ENCODE measurements around the gene BACE1.

Gene BACE1

DNA sequence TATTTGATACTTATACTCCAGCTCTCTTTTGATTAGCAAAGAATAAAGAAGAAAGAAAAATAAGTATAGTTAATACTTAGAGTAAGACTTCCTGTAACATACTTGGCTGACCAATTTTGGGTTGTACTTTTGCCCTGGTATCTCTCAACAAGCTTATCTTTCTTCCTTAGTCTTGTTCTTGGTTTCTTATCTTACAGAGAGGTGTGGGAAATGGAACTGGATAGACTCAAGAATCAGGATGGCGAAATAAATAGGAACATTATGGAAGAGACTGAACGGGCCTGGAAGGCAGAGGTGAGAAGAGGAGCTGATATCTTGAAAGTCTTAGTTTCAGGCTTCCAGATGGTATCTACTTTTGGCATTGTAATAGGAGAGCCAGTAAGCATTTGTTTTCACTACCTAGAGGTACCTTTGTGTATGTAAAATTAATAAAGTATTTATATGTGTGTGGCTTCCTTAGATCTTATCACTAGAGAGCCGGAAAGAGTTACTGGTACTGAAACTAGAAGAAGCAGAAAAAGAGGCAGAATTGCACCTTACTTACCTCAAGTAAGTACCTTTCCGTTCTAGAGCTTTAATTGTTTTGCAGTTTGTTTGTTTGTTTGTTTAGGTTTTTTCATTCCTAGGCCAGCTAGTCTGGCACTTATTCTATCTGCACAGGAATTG, 36.2 kb downstream of the BACE1 start:
- TF ChIP-seq REST (IDR thresholded peaks at IDR 0.05; ENCODE audit: insufficient read depth in 1 of 2, low read depth in 2 of 2, low read length in 2 of 2) (no peak), FOXP2 (optimal IDR thresholded peaks at IDR 0.05; ENCODE audit: borderline replicate concordance, extremely low read depth, extremely low read length, insufficient read depth) (no peak), SIN3A (IDR thresholded peaks at IDR 0.05; ENCODE audit: borderline replicate concordance, insufficient read depth, low read length) (no peak), POLR2AphosphoS5 (IDR thresholded peaks at IDR 0.05; ENCODE audit: low read depth, low read length) (no peak), TAF1 (IDR thresholded peaks at IDR 0.05; ENCODE audit: borderline replicate concordance, insufficient read depth, low read length) (no peak)

GRCh38 chr11:117278347-117278746, 37.7 kb downstream of the BACE1 start:
- no peak for TF ChIP-seq SIN3A (IDR thresholded peaks at IDR 0.05; ENCODE audit: borderline replicate concordance, insufficient read depth, low read length)
- no peak for TF ChIP-seq TAF1 (IDR thresholded peaks at IDR 0.05; ENCODE audit: borderline replicate concordance, insufficient read depth, low read length)
- TF ChIP-seq FOXP2 (optimal IDR thresholded peaks at IDR 0.05; ENCODE audit: borderline replicate concordance, extremely low read depth, extremely low read length, insufficient read depth), result no peak
- TF ChIP-seq REST (IDR thresholded peaks at IDR 0.05; ENCODE audit: insufficient read depth in 1 of 2, low read depth in 2 of 2, low read length in 2 of 2), result no peak
- no peak for TF ChIP-seq POLR2AphosphoS5 (IDR thresholded peaks at IDR 0.05; ENCODE audit: low read depth, low read length)

DNA sequence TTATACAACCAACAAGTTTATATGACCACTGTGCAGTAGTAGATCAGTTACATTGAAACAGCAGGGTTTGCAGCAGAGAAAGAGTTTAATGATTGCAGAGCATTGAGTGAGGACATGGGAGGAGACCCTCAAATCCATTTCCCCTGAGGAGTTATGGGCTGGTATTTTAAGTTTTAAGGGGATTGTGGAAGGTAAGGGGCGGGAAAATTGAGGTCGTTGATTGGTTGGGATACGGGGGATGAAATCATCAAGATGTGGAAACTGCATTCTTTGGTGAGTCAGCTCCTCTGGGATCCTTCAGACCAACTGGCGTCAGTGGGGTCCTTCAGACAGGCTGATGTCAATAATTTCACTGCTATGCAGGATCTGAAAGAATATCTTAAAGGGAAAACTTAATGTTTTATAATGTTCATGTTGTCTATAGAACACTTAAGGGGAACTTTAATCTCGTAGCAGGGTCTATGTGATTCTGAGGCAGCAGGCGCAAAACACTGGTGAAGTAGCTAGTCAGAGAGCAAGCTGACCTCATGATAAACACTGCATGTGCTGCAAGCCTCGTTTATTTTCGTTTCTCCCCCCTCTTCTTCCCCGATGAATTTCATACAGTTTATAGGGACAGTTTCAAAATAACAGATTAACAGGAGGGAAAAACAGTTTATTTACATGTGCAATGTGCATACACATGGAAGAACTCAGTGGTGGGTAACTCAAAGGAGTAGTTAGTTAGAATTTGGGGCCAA, 42.3 kb downstream of the BACE1 start:
- TF ChIP-seq SIN3A (IDR thresholded peaks at IDR 0.05; ENCODE audit: borderline replicate concordance, insufficient read depth, low read length) (no peak), FOXP2 (optimal IDR thresholded peaks at IDR 0.05; ENCODE audit: borderline replicate concordance, extremely low read depth, extremely low read length, insufficient read depth) (no peak), TAF1 (IDR thresholded peaks at IDR 0.05; ENCODE audit: borderline replicate concordance, insufficient read depth, low read length) (no peak), POLR2AphosphoS5 (IDR thresholded peaks at IDR 0.05; ENCODE audit: low read depth, low read length) (no peak), REST (IDR thresholded peaks at IDR 0.05; ENCODE audit: insufficient read depth in 1 of 2, low read depth in 2 of 2, low read length in 2 of 2) (no peak)

DNA sequence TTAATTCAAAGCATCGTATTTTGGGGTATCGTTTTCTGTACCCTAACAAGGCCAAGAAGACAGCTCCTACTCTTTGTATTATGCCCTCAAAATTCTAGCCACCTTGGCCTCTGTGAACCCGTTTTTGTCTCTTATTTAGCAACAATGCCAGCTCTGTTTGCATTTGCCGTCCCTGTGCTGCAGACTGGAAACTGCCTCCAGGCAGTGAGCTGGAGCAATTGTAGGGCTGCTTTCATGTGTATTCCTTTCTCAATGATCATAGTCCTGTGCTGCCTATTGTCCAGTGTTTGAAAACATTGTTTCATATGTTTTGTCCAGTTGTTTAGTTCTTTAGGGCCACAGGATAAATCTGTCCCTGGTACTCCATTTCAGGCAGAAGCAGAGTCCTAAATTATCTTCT, 44.8 kb downstream of the BACE1 start:
- TF ChIP-seq SIN3A (IDR thresholded peaks at IDR 0.05; ENCODE audit: borderline replicate concordance, insufficient read depth, low read length) (no peak), TAF1 (IDR thresholded peaks at IDR 0.05; ENCODE audit: borderline replicate concordance, insufficient read depth, low read length) (no peak), FOXP2 (optimal IDR thresholded peaks at IDR 0.05; ENCODE audit: borderline replicate concordance, extremely low read depth, extremely low read length, insufficient read depth) (no peak), REST (IDR thresholded peaks at IDR 0.05; ENCODE audit: insufficient read depth in 1 of 2, low read depth in 2 of 2, low read length in 2 of 2) (no peak), POLR2AphosphoS5 (IDR thresholded peaks at IDR 0.05; ENCODE audit: low read depth, low read length) (no peak)
